Epithelial cell of proximal tubule (primary cell): ENCODE results near the gene EEIG1. TPM values are rescaled to one million over a fixed set of nuclear protein-coding genes. Genes with fewer than 3 reads are reported as not detected.

Experiments
- DNase-seq: peaks from one replicate; pipeline ENCODE4 v3.0.0-alpha.2; 2011; ENCODE audit warnings: low read depth
- H3K4me3 ChIP-seq: 2 replicates; pipeline ENCODE4 v1.5.1; 2011; ENCODE audit warnings: low read depth, mild to moderate bottlenecking, low read length
- total RNA-seq: library from RNA; depleted of rRNA; stranded (reverse); fragments of >200 nt; gene quantifications from 2 replicates; pipeline ENCODE4 v1.2.3, GENCODE V29; 2015
- TF ChIP-seq, protein P1 (sequence below): conservative IDR thresholded peaks from 2 replicates; pipeline ENCODE4 v1.5.1; 2012; ENCODE audit warnings: low read depth, mild to moderate bottlenecking, low read length

EEIG1 gene
- total RNA-seq, 1 donor from 2014 or later, result 5.0 TPM

GRCh38 chr9:128007566-128008138 is 26.9 kb upstream of the EEIG1 start:
- DNase-seq, result peak; percentile 76
- no peak overlapping the region for H3K4me3 ChIP-seq
- TF ChIP-seq, protein P1, sequence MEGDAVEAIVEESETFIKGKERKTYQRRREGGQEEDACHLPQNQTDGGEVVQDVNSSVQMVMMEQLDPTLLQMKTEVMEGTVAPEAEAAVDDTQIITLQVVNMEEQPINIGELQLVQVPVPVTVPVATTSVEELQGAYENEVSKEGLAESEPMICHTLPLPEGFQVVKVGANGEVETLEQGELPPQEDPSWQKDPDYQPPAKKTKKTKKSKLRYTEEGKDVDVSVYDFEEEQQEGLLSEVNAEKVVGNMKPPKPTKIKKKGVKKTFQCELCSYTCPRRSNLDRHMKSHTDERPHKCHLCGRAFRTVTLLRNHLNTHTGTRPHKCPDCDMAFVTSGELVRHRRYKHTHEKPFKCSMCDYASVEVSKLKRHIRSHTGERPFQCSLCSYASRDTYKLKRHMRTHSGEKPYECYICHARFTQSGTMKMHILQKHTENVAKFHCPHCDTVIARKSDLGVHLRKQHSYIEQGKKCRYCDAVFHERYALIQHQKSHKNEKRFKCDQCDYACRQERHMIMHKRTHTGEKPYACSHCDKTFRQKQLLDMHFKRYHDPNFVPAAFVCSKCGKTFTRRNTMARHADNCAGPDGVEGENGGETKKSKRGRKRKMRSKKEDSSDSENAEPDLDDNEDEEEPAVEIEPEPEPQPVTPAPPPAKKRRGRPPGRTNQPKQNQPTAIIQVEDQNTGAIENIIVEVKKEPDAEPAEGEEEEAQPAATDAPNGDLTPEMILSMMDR, result no peak

DNA sequence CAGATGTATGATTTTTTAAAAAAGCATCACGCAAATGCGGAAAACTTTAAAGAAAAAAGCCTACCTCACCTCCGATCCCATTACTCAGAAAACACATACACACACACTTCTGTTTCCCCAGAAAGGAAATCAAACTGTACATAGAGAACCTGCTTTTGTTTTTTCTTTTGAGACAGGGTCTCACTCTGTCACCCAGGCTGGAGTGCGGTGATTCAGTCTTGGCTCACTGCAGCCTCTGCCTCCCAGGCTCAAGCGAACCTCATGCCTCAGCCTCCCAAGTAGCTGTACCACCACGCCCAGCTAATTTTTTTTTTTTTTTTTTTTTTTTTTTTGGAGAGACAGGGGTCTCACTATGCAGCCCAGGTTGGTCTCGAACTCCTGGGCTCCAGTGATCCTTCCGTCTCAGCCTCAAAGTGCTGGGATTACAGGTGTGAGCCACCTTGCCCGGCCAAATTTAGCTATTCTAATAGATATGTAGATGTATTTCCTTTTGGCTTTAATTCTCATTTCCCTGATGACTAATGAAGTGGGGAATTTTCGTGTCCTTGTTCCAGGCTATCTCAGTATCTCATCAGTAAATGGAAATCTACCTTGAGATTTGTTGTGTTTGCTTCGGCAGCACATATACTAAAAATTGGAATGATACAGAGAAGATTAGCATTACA is 25.7 kb upstream of the EEIG1 start:
- DNase-seq, result no peak
- TF ChIP-seq, protein P1, result no peak
- no peak overlapping the region for H3K4me3 ChIP-seq

DNA sequence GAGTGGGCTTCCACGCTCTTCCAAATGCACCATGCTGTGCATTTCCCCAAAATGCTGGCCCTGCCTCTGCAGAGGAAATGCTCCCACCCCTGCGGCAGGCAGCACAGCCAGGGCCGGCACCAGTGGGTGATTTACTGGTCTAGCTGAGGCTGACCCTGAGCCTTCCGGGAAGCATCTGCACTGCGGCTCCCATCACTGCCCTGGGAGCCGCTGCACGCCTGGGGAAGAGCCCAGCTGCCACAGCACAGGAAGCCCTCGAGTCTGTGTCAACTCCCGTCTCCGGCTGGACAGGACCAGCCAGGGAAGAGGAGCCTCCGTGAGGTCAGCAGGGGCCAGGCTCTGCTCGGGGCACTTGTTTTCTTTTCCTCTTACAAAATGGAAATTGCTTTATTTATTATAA is 25.1 kb upstream of the EEIG1 start:
- DNase-seq, result no peak
- H3K4me3 ChIP-seq, result no peak overlapping the region
- TF ChIP-seq, protein P1, result no peak

GRCh38 chr9:128003966-128004604 is 23.3 kb upstream of the EEIG1 start:
- no peak overlapping the region for H3K4me3 ChIP-seq
- DNase-seq, result no peak
- TF ChIP-seq, protein P1, result no peak

DNA sequence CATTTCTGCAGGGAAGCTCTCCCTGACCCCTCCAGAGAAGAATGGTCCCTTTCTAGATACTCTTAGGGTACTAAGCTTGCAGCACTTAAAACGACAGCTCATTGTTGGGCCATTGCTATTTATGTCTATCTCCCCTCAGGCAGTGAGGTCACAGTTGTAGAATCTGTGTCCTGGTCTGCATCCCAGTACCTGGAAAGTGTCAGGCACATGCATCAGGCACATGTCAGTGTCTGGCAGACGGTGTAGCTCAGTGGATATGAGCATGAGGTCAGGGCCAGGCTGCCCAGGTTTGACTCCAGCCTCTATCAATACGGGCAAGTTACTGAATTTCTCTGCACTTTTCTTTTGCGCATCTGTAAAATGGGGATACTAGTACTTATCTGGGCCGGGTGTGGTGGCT is 22.2 kb upstream of the EEIG1 start:
- no peak overlapping the region for H3K4me3 ChIP-seq

DNA sequence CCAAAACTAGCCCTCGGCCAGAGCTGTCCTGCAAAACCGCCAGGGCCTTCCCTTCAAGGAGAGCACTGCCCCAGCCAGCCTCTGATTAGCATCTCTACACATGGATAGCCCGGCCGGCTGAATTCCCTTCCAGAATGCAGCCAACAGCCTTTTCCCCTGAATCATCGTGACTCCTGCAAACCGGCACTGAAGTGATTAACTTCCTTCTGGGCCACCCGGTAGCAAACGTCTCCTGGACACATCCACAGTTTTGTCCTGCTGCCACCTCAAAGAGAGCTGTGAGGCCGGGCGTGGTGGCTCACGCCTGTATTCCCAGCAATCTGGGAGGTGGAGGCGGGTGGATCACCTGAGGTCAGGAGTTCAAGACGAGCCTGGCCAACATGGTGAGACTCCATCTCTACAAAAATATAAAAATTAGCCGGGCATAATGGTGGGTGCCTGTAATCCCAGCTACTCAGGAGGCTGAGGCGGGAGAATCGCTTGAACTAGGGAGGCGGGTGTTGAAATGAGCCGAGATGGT is 21.1 kb upstream of the EEIG1 start:
- no peak overlapping the region for H3K4me3 ChIP-seq
- DNase-seq, result no peak
- TF ChIP-seq, protein P1, result no peak

More for the DNA sequence above, 22.2 kb upstream of the EEIG1 start:
- TF ChIP-seq, protein P1, result no peak
- DNase-seq, result no peak
